WERI-Rb-1 (cell line): Measurements from ENCODE around the gene CDH3.

Experiments used
- DNase-seq: peaks from one replicate; pipeline ENCODE4 v3.0.0-alpha.2; 2020
- H3K27ac ChIP-seq: fragments of 250-450 bp; sonication (Bioruptor Pico); 2 replicates; pipeline ENCODE4 v1.5.1; 2020; ENCODE audit warnings: mild to moderate bottlenecking, moderate library complexity
- H3K27me3 ChIP-seq: fragments of 250-450 bp; sonication (Bioruptor Pico); 2 replicates; pipeline ENCODE4 v1.5.1; 2021; ENCODE audit warnings: mild to moderate bottlenecking, low read depth, moderate library complexity; ENCODE audit not compliant: insufficient read depth, severe bottlenecking
- H3K36me3 ChIP-seq: fragments of 250-450 bp; sonication (Bioruptor Pico); 2 replicates; pipeline ENCODE4 v1.5.1; 2020; ENCODE audit warnings: mild to moderate bottlenecking, moderate library complexity
- H3K4me3 ChIP-seq: 2 replicates; pipeline ENCODE4 v1.5.1; 2011; ENCODE audit warnings: low read depth, mild to moderate bottlenecking, control low read depth, low read length
- H3K9me3 ChIP-seq: fragments of 250-450 bp; sonication (Bioruptor Pico); 2 replicates; pipeline ENCODE4 v1.5.1; 2021; ENCODE audit warnings: mild to moderate bottlenecking, moderate library complexity; ENCODE audit not compliant: severe bottlenecking
- CTCF ChIP-seq: IDR thresholded peaks from 2 replicates; pipeline ENCODE4 v1.5.1; 2011; ENCODE audit warnings: low read depth, mild to moderate bottlenecking, control low read depth, inconsistent platforms, low read length

The CDH3 gene

GRCh38 chr16:68636818-68637217 is 8.3 kb upstream of the CDH3 start:
- Histone ChIP-seq H3K36me3 (no peaks in the 10 kb centered on the region), H3K27ac (no peak overlapping the region), H3K4me3 (no peak overlapping the region), H3K9me3 (no peaks in the 10 kb centered on the region), H3K27me3 (no peaks in the 10 kb centered on the region)
- no peak for TF ChIP-seq CTCF
- DNase-seq: no peak

GRCh38 chr16:68640972-68641371 is 4.1 kb upstream of the CDH3 start:
- no peaks in the 10 kb centered on the region for H3K36me3 ChIP-seq
- H3K4me3 ChIP-seq: no peak overlapping the region
- no peak for DNase-seq
- H3K9me3 ChIP-seq: no peaks in the 10 kb centered on the region
- no peak for TF ChIP-seq CTCF
- no peak overlapping the region for H3K27ac ChIP-seq
- H3K27me3 ChIP-seq: no peaks in the 10 kb centered on the region

- H3K9me3 ChIP-seq: no peaks in the 10 kb centered on the region
- DNase-seq: no peak
- no peak overlapping the region for H3K4me3 ChIP-seq
- H3K27me3 ChIP-seq: no peaks in the 10 kb centered on the region
- H3K36me3 ChIP-seq: no peaks in the 10 kb centered on the region
- H3K27ac ChIP-seq: no peak overlapping the region
- no peak for TF ChIP-seq CTCF
Observed at GRCh38 chr16:68642047-68642435, 3.1 kb upstream of the CDH3 start.

- H3K4me3 ChIP-seq: no peak overlapping the region
- no peak overlapping the region for H3K27ac ChIP-seq
- no peak for DNase-seq
Observed at GRCh38 chr16:68642436-68643101, 2.5 kb upstream of the CDH3 start.

GRCh38 chr16:68643227-68643626 is 1.9 kb upstream of the CDH3 start:
- TF ChIP-seq CTCF: no peak
- H3K36me3 ChIP-seq: no peaks in the 10 kb centered on the region
- H3K9me3 ChIP-seq: no peaks in the 10 kb centered on the region
- H3K4me3 ChIP-seq: no peak overlapping the region
- no peak for DNase-seq
- H3K27ac ChIP-seq: no peak overlapping the region
- H3K27me3 ChIP-seq: no peaks in the 10 kb centered on the region

More at GRCh38 chr16:68642436-68643101, 2.5 kb upstream of the CDH3 start:
- no peaks in the 10 kb centered on the region for H3K27me3 ChIP-seq
- no peak for TF ChIP-seq CTCF
- no peaks in the 10 kb centered on the region for H3K36me3 ChIP-seq
- no peaks in the 10 kb centered on the region for H3K9me3 ChIP-seq

GRCh38 chr16:68643847-68644246 is 1.3 kb upstream of the CDH3 start:
- no peaks in the 10 kb centered on the region for H3K36me3 ChIP-seq
- H3K27ac ChIP-seq: no peak overlapping the region
- no peak overlapping the region for H3K4me3 ChIP-seq
- no peaks in the 10 kb centered on the region for H3K27me3 ChIP-seq
- H3K9me3 ChIP-seq: no peaks in the 10 kb centered on the region
- no peak for DNase-seq
- TF ChIP-seq CTCF: no peak
